MG63 (cell line): ENCODE measurements around the gene SH2D4B. TPM values are rescaled to one million over a fixed set of nuclear protein-coding genes. Genes with fewer than 3 reads are reported as not detected.

Experiments used
- DNase-seq: peaks from one replicate; pipeline ENCODE4 v3.0.0-alpha.2; 2020
- H3K27me3 ChIP-seq: fragments of 250-450 bp; sonication (Bioruptor Pico); 2 replicates; pipeline ENCODE4 v1.5.1; 2020; ENCODE audit warnings: mild to moderate bottlenecking, moderate library complexity
- H3K36me3 ChIP-seq: fragments of 250-450 bp; sonication (Bioruptor Pico); 2 replicates; pipeline ENCODE4 v1.5.1; 2020; ENCODE audit warnings: mild to moderate bottlenecking, moderate library complexity
- H3K4me3 ChIP-seq: fragments of 250-450 bp; sonication (Bioruptor Pico); 2 replicates; pipeline ENCODE4 v1.5.1; 2020; ENCODE audit warnings: mild to moderate bottlenecking, moderate library complexity
- H3K9me3 ChIP-seq: fragments of 250-450 bp; sonication (Bioruptor Pico); 2 replicates; pipeline ENCODE4 v1.5.1; 2020; ENCODE audit warnings: mild to moderate bottlenecking, moderate library complexity
- total RNA-seq: library from RNA; depleted of rRNA; stranded (reverse); fragments of >200 nt; shearing (Covaris generic); gene quantifications from 2 replicates; pipeline ENCODE4 v1.2.3, GENCODE V29; 2014; ENCODE audit warnings: low replicate concordance

Gene SH2D4B
- total RNA-seq, 1 experiment from 2014 or later, result not detected

GRCh38 chr10:80552151-80552646 is 14.5 kb downstream of the SH2D4B start:
- Histone ChIP-seq H3K4me3 (no peak overlapping the region), H3K9me3 (no peaks in the 10 kb centered on the region), H3K27me3 (0 out of 2 replicates have a peak, but pooled peaks cover 2% of the 10 kb centered on the region), H3K36me3 (no peaks in the 10 kb centered on the region)
- no peak for DNase-seq

- no peaks in the 10 kb centered on the region for H3K9me3 ChIP-seq
- H3K36me3 ChIP-seq, result no peaks in the 10 kb centered on the region
- no peak overlapping the region for H3K4me3 ChIP-seq
- 0 out of 2 replicates have a peak, but pooled peaks cover 2% of the 10 kb centered on the region for H3K27me3 ChIP-seq
- no peak for DNase-seq
These were observed 15.7 kb downstream of the SH2D4B start for GRCh38 chr10:80553436-80553835.

GRCh38 chr10:80554050-80554449 is 16.3 kb downstream of the SH2D4B start:
- H3K27me3 ChIP-seq, result 0 out of 2 replicates have a peak, but pooled peaks cover 2% of the 10 kb centered on the region
- no peaks in the 10 kb centered on the region for H3K36me3 ChIP-seq
- no peak for DNase-seq
- no peaks in the 10 kb centered on the region for H3K9me3 ChIP-seq
- no peak overlapping the region for H3K4me3 ChIP-seq

GRCh38 chr10:80555415-80555814 is 17.7 kb downstream of the SH2D4B start:
- Histone ChIP-seq H3K4me3 (no peak overlapping the region), H3K36me3 (no peaks in the 10 kb centered on the region), H3K27me3 (0 out of 2 replicates have a peak, but pooled peaks cover 2% of the 10 kb centered on the region), H3K9me3 (no peaks in the 10 kb centered on the region)
- no peak for DNase-seq

GRCh38 chr10:80561950-80562349 is 24.2 kb downstream of the SH2D4B start:
- DNase-seq, result no peak
- Histone ChIP-seq H3K4me3 (no peak overlapping the region), H3K9me3 (no peaks in the 10 kb centered on the region), H3K27me3 (no peaks in the 10 kb centered on the region; the same call in 1 of the 2 replicates), H3K36me3 (no peaks in the 10 kb centered on the region)

GRCh38 chr10:80567292-80567691 is 29.6 kb downstream of the SH2D4B start:
- Histone ChIP-seq H3K4me3 (no peak overlapping the region), H3K27me3 (no peaks in the 10 kb centered on the region; the same call in 1 of the 2 replicates), H3K9me3 (no peaks in the 10 kb centered on the region), H3K36me3 (no peaks in the 10 kb centered on the region)
- no peak for DNase-seq

GRCh38 chr10:80569131-80569895 is 31.6 kb downstream of the SH2D4B start:
- no peak for DNase-seq
- H3K4me3 ChIP-seq, result no peak overlapping the region
- no peaks in the 10 kb centered on the region for H3K9me3 ChIP-seq
- no peaks in the 10 kb centered on the region; the same call in 1 of the 2 replicates for H3K27me3 ChIP-seq
- H3K36me3 ChIP-seq, result no peaks in the 10 kb centered on the region

- no peak for DNase-seq
- Histone ChIP-seq H3K27me3 (no peaks in the 10 kb centered on the region; the same call in 1 of the 2 replicates), H3K9me3 (no peaks in the 10 kb centered on the region), H3K4me3 (no peak overlapping the region), H3K36me3 (no peaks in the 10 kb centered on the region)
These were observed 33.6 kb downstream of the SH2D4B start for GRCh38 chr10:80571352-80571751.

- no peak for DNase-seq
- Histone ChIP-seq H3K9me3 (no peaks in the 10 kb centered on the region), H3K27me3 (0 out of 2 replicates have a peak, but pooled peaks cover 2% of the 10 kb centered on the region), H3K4me3 (no peak overlapping the region), H3K36me3 (no peaks in the 10 kb centered on the region)
These were observed 41.6 kb downstream of the SH2D4B start for GRCh38 chr10:80579181-80579763.

GRCh38 chr10:80579849-80580637 is 42.3 kb downstream of the SH2D4B start:
- Histone ChIP-seq H3K36me3 (no peaks in the 10 kb centered on the region), H3K4me3 (no peak overlapping the region), H3K27me3 (0 out of 2 replicates have a peak, but pooled peaks cover 2% of the 10 kb centered on the region), H3K9me3 (no peaks in the 10 kb centered on the region)
- DNase-seq, result no peak

- Histone ChIP-seq H3K36me3 (no peaks in the 10 kb centered on the region), H3K27me3 (0 out of 2 replicates have a peak, but pooled peaks cover 2% of the 10 kb centered on the region)
- no peak for DNase-seq
These were observed 43.2 kb downstream of the SH2D4B start for GRCh38 chr10:80580638-80581468.

GRCh38 chr10:80581469-80581835 is 43.8 kb downstream of the SH2D4B start:
- 0 out of 2 replicates have a peak, but pooled peaks cover 2% of the 10 kb centered on the region for H3K27me3 ChIP-seq
- H3K9me3 ChIP-seq, result no peaks in the 10 kb centered on the region
- no peaks in the 10 kb centered on the region for H3K36me3 ChIP-seq
- no peak overlapping the region for H3K4me3 ChIP-seq
- no peak for DNase-seq

More at GRCh38 chr10:80580638-80581468, 43.2 kb downstream of the SH2D4B start:
- Histone ChIP-seq H3K9me3 (no peaks in the 10 kb centered on the region), H3K4me3 (no peak overlapping the region)

- Histone ChIP-seq H3K27me3 (0 out of 2 replicates have a peak, but pooled peaks cover 2% of the 10 kb centered on the region), H3K9me3 (no peaks in the 10 kb centered on the region), H3K4me3 (no peak overlapping the region), H3K36me3 (no peaks in the 10 kb centered on the region)
- no peak for DNase-seq
These were observed 44.7 kb downstream of the SH2D4B start for GRCh38 chr10:80582286-80582960.

- 0 out of 2 replicates have a peak, but pooled peaks cover 2% of the 10 kb centered on the region for H3K27me3 ChIP-seq
- H3K4me3 ChIP-seq, result no peak overlapping the region
- H3K9me3 ChIP-seq, result no peaks in the 10 kb centered on the region
- DNase-seq, result no peak
- no peaks in the 10 kb centered on the region for H3K36me3 ChIP-seq
These were observed 46.0 kb downstream of the SH2D4B start for GRCh38 chr10:80583685-80584084.

GRCh38 chr10:80585812-80586211 is 48.1 kb downstream of the SH2D4B start:
- no peak for DNase-seq
- no peaks in the 10 kb centered on the region for H3K9me3 ChIP-seq
- H3K27me3 ChIP-seq, result 0 out of 2 replicates have a peak, but pooled peaks cover 2% of the 10 kb centered on the region
- H3K36me3 ChIP-seq, result no peaks in the 10 kb centered on the region
- no peak overlapping the region for H3K4me3 ChIP-seq
